ENCODE results near the gene RAVER2.
"Not testable (repeated sequence)": the region's sequence is repeated elsewhere in the genome, so short reads cannot be mapped to it uniquely, and the experiment has no call there.

Gene RAVER2

GRCh38 chr1:64748222-64748621 lies 3.3 kb downstream of the RAVER2 start:
- no peak for DNase-seq

DNA sequence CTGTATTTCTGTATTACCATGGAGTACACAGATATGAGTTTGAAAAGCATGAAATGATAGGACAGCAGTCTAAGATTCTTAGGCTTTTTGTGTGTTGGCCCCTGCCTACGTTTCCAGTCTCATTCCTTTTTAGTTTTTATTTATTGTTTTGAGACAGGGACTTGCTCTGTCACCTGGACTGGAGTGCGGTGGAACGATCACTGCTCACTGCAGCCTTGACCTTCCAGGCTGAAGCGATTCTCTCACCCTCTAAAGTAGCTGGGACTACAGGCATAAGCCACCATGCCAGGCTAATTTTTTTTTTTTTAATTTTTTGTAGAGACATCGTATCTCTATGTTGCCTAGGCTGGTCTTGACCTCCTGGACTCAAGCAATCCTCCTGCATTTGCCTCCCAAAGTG lies 3.8 kb downstream of the RAVER2 start:
- DNase-seq, result no peak

DNA sequence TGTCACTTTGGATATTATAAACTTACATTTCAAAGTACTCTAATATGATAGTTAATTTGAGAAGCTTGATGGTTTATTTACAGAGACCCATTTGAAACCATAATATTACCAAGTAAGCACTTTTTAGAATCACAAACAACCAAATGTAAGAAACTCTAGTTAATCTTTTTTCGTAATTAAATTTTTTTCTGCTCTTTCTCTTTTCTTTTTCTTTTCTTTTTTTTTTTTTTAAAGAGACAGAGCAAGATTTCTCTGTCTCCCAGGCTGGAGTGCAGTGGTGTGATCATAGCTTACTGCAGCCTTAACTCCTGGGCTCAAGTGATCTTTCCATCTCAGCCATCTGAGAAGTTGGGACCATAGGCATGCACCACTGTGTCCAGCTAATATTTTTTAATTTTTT lies 5.2 kb downstream of the RAVER2 start:
- no peak for DNase-seq

GRCh38 chr1:64750875-64751274 lies 6.0 kb downstream of the RAVER2 start:
- no peak for DNase-seq

DNA sequence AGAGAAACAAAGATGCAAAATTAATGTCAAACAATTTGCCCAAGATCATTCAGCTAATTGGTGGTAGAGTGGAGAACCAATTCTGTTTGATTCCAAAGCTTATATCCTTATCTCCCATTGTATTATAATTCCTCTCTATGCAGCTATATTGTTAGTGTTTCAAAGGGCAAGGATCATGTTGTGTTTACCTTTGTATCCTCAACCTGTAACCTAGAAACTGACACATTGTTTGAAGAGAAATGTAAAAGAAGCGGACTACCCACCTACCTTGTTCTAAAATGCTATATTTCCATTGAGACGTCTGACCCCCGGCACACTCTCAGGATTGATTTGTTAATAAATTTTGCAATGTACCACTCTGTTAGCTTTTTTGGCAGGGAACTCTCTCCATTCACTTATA lies 9.3 kb downstream of the RAVER2 start:
- DNase-seq, result no peak

- no peak for DNase-seq
Measured at GRCh38 chr1:64755361-64755760, 10.5 kb downstream of the RAVER2 start.

- no peak for DNase-seq
Measured at GRCh38 chr1:64756770-64757169, 11.9 kb downstream of the RAVER2 start.

GRCh38 chr1:64757213-64757612 lies 12.3 kb downstream of the RAVER2 start:
- DNase-seq, result no peak

- DNase-seq, result no peak
Measured at GRCh38 chr1:64758233-64758632, 13.4 kb downstream of the RAVER2 start.

DNA sequence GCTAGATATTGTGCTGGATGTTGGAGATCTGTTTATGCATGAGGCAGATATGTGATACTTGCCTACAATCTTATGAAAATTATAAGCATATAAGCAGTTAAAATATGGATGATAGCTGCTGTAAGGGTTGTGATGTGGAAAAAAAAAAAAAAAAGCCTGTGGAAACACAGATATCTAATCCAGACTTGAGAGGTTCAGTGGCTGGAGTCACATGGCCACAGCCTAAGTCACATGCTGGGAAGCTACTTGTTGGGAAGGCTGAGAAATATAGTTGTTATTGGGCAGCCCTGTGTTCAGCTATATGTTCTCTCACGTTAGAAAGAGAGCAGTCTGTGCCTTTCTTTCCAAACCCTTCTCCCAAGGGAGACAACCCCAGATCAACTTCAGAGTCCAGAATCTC lies 15.1 kb downstream of the RAVER2 start:
- no peak for DNase-seq

DNA sequence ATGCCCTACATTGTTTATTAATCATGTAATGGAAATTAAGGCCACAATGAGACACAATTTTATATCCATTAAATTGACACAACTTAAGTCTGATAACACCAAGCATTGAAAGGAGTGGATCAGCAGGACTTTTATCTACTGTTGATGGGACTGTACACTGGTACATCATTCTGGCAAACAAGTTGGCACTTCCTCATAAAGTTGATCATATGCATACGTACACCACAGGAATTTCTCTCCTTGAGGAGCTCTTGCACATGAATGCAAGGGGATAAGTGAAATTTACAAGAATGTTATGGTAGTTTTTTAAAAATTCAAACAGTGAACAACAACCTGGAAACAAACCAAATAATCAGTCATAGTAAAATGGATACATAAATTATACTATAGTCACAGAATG lies 20.1 kb downstream of the RAVER2 start:
- DNase-seq, result no peak

DNA sequence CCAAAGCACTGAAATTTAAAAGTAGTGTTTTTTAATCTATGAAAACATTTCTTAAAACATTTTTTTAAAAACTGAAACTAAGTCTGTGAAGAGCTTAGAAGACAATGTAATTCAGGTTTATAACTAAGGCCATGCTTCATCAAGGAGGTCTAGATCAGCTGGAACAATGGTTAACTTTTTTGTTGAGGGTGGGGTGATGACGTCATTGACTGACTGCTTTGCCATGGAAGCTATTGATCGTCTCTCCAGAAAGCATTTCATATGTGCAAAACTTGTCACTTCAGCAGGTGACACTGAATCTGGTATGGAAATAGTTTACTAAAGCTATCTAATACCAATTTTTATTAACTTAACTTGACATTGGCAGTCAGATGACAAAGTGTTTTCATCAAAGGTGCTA lies 21.0 kb downstream of the RAVER2 start:
- no peak for DNase-seq

GRCh38 chr1:64766429-64766828 lies 21.6 kb downstream of the RAVER2 start:
- no peak for DNase-seq

GRCh38 chr1:64769482-64769881 lies 24.6 kb downstream of the RAVER2 start:
- DNase-seq, result no peak

DNA sequence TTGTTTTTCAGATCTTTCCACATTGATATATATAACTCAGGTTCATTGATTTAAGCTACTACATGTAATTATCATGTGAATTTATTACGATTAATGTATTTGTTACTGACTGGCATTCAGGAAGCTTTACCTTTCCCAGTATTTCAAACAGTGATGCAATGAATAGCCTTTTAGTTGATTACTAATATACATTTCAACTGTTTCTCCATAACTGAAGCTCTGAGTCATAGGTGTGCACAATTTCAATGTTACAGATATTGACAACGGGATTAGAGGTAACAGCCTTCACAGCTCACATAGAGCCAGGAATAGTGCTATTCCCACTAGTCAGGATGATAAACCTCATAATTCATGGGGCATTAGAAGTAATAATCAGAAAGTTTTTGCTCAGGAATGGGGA lies 25.1 kb downstream of the RAVER2 start:
- DNase-seq, result no peak

DNA sequence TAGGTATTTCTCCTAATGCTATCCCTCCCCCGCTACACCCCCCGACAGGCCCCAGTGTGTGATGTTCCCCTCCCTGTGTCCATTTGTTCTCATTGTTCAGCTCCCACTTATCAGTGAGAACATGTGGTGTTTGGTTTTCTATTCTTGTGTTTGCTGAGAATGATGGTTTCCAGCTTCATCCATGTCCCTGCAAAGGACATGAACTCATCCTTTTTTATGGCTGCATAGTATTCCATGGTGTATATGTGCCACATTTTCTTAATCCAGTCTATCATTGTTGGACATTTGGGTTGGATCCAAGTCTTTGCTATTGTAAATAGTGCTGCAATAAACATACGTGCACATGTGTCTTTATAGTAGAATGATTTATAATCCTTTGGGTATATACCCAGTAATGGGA lies 28.4 kb downstream of the RAVER2 start:
- not testable (repeated sequence) for DNase-seq

GRCh38 chr1:64775113-64775512 lies 30.2 kb downstream of the RAVER2 start:
- no peak for DNase-seq

GRCh38 chr1:64782044-64782443 lies 37.2 kb downstream of the RAVER2 start:
- DNase-seq, result not testable (repeated sequence)

DNA sequence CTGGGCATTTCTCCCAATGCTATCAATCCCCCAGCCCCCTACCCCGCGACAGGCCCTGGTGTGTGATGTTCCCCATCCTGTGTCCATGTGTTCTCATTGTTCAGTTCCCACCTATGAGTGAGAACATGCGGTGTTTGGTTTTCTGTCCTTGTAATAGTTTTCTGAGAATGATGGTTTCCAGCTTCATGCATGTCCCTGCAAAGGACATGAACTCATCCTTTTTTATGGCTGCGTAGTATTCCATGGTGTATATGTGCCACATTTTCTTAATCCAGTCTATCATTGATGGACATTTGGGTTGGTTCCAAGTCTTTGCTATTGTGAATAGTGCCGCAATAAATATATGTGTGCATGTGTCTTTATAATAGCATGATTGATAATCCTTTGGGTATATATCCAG lies 38.0 kb downstream of the RAVER2 start:
- not testable (repeated sequence) for DNase-seq

GRCh38 chr1:64790832-64791487 lies 46.1 kb downstream of the RAVER2 start:
- DNase-seq, result no peak

- no peak for DNase-seq
Measured at GRCh38 chr1:64798872-64799271, 54.0 kb downstream of the RAVER2 start.

DNA sequence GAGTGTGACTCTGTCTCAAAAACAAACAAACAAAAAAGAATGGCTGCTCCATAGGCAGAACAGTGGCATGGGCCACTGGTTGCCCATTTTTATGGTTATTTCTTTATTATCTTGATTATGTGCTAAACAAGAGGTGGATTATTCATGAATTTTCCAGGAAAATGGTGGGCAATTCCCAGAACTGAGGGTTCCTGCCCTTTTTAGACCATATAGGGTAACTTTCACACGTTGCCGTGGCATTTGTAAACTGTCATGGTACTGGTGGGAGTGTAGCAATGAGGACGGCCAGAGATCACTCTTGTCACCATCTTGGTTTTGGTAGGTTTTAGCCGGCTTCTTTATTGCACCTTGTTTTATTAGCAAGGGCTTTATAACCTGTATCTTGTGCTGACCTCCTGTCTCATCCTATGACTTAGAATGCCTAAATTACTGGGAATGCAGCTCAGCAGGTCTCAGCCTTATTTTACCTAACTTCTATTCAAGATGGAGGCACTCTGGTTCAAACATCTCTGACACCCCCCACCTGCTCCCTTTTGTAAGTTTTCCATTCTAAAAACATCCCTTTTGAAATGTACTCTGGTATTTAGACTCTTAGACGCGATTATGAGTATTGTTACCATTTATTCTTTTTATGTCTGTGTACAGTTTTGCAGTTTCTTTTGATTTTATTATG lies 57.1 kb downstream of the RAVER2 start:
- DNase-seq, result no peak

DNA sequence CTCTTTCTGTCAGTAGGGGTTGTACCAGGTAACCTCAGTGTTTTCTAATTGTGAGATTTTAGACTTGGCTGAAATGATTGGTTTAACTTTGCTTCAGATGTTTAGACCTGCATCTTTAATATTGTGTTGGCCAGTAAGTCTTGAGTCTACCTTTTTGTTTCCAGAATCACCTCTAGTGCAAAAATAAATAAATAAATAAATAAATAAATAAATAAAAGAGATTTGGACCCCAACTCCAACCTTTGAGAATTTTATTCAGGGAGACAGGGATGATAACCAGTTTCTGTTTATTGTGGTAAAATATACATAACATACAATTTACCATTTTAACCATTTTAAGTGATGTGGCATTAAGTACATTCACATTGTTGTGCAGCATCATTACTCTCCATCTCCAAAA lies 64.4 kb downstream of the RAVER2 start:
- DNase-seq, result no peak

GRCh38 chr1:64810001-64810400 lies 65.1 kb downstream of the RAVER2 start:
- no peak for DNase-seq

DNA sequence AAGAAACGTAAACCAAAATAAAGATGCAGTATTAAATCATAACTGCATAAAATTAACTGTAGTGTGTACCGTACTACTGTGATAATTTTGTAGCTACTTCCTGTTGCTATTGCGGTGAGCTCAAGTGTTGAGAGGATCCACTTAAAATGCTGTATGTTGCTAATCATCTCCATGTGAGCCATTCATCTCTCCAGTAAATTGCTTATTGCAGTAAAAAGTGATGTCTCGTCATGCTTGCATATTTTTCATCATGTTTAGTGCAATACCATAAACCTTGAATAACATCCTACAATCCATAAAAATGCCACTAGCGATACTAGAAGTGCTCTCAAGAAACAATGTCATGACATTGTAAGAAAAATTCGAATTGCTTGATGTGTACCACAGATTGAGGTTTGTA lies 66.3 kb downstream of the RAVER2 start:
- DNase-seq, result peak; percentile 23 to 41
